Panc1 (cell line): Measurements from ENCODE around the gene COP1. TPM values are rescaled to one million over a fixed set of nuclear protein-coding genes. Genes with fewer than 3 reads are reported as not detected.
A peak's percentile ranks its signal among the peaks of the same experiment; 100 is the strongest.

Experiments used
- ATAC-seq: fragments of 200-7000 bp; cut with Tn5 transposase; 2 replicates; pipeline ENCODE4 v1.9.1; 2020; ENCODE audit warnings: mild to moderate bottlenecking, moderate library complexity
- BruUV-seq: library from RNA; stranded (reverse); fragments of 400-500 nt; replicated peaks from 2 replicates; lab custom pipeline; 2021; lab: Mats Ljungman, UMichigan
- CTCF ChIA-PET: fragments of 300-600 bp; sonication (Branson Sonifier 250); formaldehyde crosslinking; loops from one replicate; lab custom pipeline; 2022; ENCODE audit warnings: antibody characterized with exemption; lab: Charles Lee
- POLR2A ChIA-PET: fragments of 300-600 bp; sonication (Branson Sonifier 250); formaldehyde crosslinking; loops from one replicate; lab custom pipeline; 2022; ENCODE audit warnings: antibody characterized with exemption; lab: Charles Lee
- DNase-seq: peaks from one replicate; pipeline ENCODE4 v3.0.0-alpha.2; 2010; ENCODE audit warnings: low read depth, low spot score
- H3K27ac ChIP-seq: 2 replicates; pipeline ENCODE4 v1.5.1; 2011; ENCODE audit warnings: mild to moderate bottlenecking, low read length, inconsistent platforms
- H3K27me3 ChIP-seq: fragments of 200-500 bp; sonication (Bioruptor generic); 2 replicates; pipeline ENCODE4 v1.6.0; 2014; ENCODE audit warnings: low read length, inconsistent platforms; ENCODE audit not compliant: control insufficient read depth, insufficient read depth
- H3K36me3 ChIP-seq: fragments of 200-500 bp; sonication (Bioruptor generic); 2 replicates; pipeline ENCODE4 v1.5.1; 2014; ENCODE audit warnings: inconsistent platforms, mild to moderate bottlenecking, low read length, moderate library complexity; ENCODE audit not compliant: control insufficient read depth, insufficient read depth
- H3K4me1 ChIP-seq: 2 replicates; pipeline ENCODE4 v1.5.1; 2011; ENCODE audit warnings: inconsistent platforms, mild to moderate bottlenecking, low read length, moderate library complexity; ENCODE audit not compliant: control insufficient read depth, insufficient read depth
- H3K4me3 ChIP-seq, 2 experiments: 2 replicates each; pipeline ENCODE4 v1.5.1; 2011 to 2012; ENCODE audit warnings: low read depth in 2 of 2, low read length in 2 of 2, mild to moderate bottlenecking in 2 of 2, inconsistent platforms in 1 of 2, moderate library complexity in 1 of 2
- H3K9me3 ChIP-seq: fragments of 200-500 bp; sonication (Bioruptor generic); 2 replicates; pipeline ENCODE4 v1.5.1; 2014; ENCODE audit warnings: low read depth, mild to moderate bottlenecking, inconsistent platforms, low read length, moderate library complexity; ENCODE audit not compliant: control insufficient read depth, insufficient read depth
- POLR2AphosphoS5 ChIP-seq: IDR thresholded peaks from 2 replicates; pipeline ENCODE4 v1.6.1; 2012; ENCODE audit warnings: mild to moderate bottlenecking, low read depth, low read length, moderate library complexity
- SIN3A ChIP-seq: IDR thresholded peaks from 2 replicates; pipeline ENCODE4 v1.6.1; 2012; ENCODE audit warnings: low read depth, mild to moderate bottlenecking, low read length, moderate library complexity, borderline replicate concordance; ENCODE audit not compliant: insufficient read depth
- TCF7L2 ChIP-seq: IDR thresholded peaks from 2 replicates; pipeline ENCODE4 v1.6.1; 2011; ENCODE audit warnings: mild to moderate bottlenecking, low read depth, low read length, inconsistent platforms
- in situ Hi-C: cut with HindIII; loops from 2 replicates; pipeline ENCODE4 v1.10.0; 2016; ENCODE audit warnings: low sequenced_read_pairs, low pct_unique_long_range_greater_than_20kb
- intact Hi-C: fragments of 100-400 bp; cut with micrococcal nuclease; formaldehyde crosslinking; loops from one replicate; pipeline ENCODE4 v1.10.0; 2022; ENCODE audit not compliant: unreplicated experiment
- total RNA-seq: library from RNA; stranded (reverse); gene quantifications from one replicate; pipeline ENCODE4 v1.2.1, GENCODE V29; 2021; ENCODE audit not compliant: unreplicated experiment
- TF ChIP-seq, protein P1 (sequence below): fragments of 450-650 bp; IDR thresholded peaks from 2 replicates; pipeline ENCODE4 v1.5.1; 2017; ENCODE audit warnings: mild to moderate bottlenecking
- TF ChIP-seq, protein P2 (sequence below), 2 experiments: IDR thresholded peaks; 2 replicates each; pipeline ENCODE4 v1.6.1; 2011 to 2012; ENCODE audit warnings: low read depth in 2 of 2, control low read depth in 1 of 2, low read length in 1 of 2, mild to moderate bottlenecking in 1 of 2, moderate library complexity in 1 of 2; ENCODE audit not compliant: insufficient read depth in 1 of 2

COP1 gene
- total RNA-seq, 1 experiment from 2014 or later = 36.5 TPM

DNA sequence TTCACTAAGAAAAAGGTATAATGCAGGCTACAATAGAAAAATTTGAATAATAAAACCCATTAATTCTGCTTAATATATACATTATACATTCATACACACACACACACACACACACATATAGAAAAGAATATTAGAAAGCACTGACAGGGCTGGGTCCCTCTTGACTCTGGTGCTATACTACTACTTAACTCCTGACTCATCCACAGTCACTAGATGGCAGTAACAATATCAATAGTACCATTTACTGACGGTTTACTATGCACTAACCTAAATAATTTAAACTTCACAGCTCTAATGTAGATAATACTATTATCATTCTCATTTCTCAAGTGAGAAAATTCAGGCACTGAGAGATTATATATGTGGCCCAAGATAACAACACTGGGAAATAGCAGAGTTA is 87.5 kb downstream of the COP1 start:
- Histone ChIP-seq H3K9me3 (no peaks in the 10 kb centered on the region), H3K4me1 (no peaks in the 10 kb centered on the region), H3K27ac (no peak overlapping the region), H3K27me3 (no peaks in the 10 kb centered on the region), H3K36me3 (no peaks in the 10 kb centered on the region), H3K4me3 (no peak overlapping the region)
- intact Hi-C loops = no loop called here
- ATAC-seq (peak; percentile 68; the same call in 1 of the 2 replicates), DNase-seq (peak; percentile 4)
- ChIA-PET POLR2A (interaction anchor here (0.6 kb wide), 1 partner anchor 17 kb away, joined by 3 read pairs; no protein-coding TSS in a partner anchor), CTCF (no interaction called here)
- in situ Hi-C loops = no loop called here
- no TSS peak for BruUV-seq
- TF ChIP-seq TCF7L2 = no peak
- TF ChIP-seq, protein P1, sequence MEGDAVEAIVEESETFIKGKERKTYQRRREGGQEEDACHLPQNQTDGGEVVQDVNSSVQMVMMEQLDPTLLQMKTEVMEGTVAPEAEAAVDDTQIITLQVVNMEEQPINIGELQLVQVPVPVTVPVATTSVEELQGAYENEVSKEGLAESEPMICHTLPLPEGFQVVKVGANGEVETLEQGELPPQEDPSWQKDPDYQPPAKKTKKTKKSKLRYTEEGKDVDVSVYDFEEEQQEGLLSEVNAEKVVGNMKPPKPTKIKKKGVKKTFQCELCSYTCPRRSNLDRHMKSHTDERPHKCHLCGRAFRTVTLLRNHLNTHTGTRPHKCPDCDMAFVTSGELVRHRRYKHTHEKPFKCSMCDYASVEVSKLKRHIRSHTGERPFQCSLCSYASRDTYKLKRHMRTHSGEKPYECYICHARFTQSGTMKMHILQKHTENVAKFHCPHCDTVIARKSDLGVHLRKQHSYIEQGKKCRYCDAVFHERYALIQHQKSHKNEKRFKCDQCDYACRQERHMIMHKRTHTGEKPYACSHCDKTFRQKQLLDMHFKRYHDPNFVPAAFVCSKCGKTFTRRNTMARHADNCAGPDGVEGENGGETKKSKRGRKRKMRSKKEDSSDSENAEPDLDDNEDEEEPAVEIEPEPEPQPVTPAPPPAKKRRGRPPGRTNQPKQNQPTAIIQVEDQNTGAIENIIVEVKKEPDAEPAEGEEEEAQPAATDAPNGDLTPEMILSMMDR = peak; percentile 50; the same call in 1 of the 2 replicates

DNA sequence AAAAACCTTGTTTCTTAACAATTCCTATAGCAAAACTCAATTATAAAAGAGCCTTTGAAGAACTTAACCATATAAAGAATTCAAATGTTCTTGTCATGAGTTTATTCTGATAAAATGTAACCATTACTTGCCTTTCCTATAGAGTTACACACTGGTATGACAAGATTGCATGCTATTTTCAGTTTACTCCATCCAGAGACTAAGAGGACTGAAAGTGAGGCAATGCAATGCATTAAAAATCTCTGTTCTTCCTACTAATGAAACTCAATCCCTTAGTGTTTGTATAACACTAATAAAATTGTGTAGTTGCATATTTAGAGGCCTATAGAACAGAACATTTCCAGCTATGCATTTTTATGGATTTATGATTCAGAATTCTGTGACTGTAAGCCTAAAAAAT is 88.1 kb downstream of the COP1 start:
- CTCF ChIA-PET = no interaction called here
- Histone ChIP-seq H3K4me1 (no peaks in the 10 kb centered on the region), H3K4me3 (no peak overlapping the region), H3K9me3 (no peaks in the 10 kb centered on the region), H3K27ac (no peak overlapping the region), H3K27me3 (no peaks in the 10 kb centered on the region), H3K36me3 (no peaks in the 10 kb centered on the region)
- in situ Hi-C loops (no loop called here), intact Hi-C loops (no loop called here)
- no peak for TF ChIP-seq TCF7L2
- no peak for TF ChIP-seq SIN3A
- TF ChIP-seq, protein P1 = no peak
- TF ChIP-seq, protein P2, sequence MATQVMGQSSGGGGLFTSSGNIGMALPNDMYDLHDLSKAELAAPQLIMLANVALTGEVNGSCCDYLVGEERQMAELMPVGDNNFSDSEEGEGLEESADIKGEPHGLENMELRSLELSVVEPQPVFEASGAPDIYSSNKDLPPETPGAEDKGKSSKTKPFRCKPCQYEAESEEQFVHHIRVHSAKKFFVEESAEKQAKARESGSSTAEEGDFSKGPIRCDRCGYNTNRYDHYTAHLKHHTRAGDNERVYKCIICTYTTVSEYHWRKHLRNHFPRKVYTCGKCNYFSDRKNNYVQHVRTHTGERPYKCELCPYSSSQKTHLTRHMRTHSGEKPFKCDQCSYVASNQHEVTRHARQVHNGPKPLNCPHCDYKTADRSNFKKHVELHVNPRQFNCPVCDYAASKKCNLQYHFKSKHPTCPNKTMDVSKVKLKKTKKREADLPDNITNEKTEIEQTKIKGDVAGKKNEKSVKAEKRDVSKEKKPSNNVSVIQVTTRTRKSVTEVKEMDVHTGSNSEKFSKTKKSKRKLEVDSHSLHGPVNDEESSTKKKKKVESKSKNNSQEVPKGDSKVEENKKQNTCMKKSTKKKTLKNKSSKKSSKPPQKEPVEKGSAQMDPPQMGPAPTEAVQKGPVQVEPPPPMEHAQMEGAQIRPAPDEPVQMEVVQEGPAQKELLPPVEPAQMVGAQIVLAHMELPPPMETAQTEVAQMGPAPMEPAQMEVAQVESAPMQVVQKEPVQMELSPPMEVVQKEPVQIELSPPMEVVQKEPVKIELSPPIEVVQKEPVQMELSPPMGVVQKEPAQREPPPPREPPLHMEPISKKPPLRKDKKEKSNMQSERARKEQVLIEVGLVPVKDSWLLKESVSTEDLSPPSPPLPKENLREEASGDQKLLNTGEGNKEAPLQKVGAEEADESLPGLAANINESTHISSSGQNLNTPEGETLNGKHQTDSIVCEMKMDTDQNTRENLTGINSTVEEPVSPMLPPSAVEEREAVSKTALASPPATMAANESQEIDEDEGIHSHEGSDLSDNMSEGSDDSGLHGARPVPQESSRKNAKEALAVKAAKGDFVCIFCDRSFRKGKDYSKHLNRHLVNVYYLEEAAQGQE (IDR thresholded peaks at IDR 0.05; ENCODE audit: insufficient read depth in 1 of 2, low read depth in 2 of 2, low read length in 1 of 2) = no peak
- no peak for TF ChIP-seq POLR2AphosphoS5
- POLR2A ChIA-PET = no interaction called here
- DNase-seq (no peak), ATAC-seq (no peak)
- no TSS peak for BruUV-seq
